ENCODE measurements around the gene TREX2. TPM values are rescaled to one million over a fixed set of nuclear protein-coding genes. Genes with fewer than 3 reads are reported as not detected.

TREX2 gene
- total and polyA plus RNA-seq, 2 of the 4 experiments (the other 2 are of a cell fraction) = 0.36 to 0.84 TPM

DNA sequence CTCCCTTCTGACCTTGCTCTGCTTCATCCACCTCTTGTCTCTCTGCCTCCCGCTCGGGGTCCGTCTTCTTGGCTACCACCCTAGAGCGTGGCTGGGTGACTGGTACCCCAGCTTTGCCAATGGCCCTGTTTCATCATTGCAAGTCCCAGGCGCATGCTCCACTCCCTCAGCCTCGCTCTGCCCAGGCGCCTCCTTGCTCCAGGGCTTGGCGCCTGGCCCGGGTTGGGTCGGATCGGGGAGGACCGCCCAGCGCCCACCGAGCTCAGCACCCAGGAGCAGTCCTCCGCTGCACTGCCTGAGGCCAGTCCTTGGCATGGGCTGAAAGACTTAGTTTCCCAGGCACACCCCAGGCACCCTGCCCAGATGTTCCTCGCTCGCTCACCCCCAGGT is 49.5 kb upstream of the TREX2 start:
- peaks cover 20% of the 10 kb centered on the region for H3K4me1 ChIP-seq (ENCODE audit: control insufficient read depth, insufficient read depth, low read length)
- H2BK15ac ChIP-seq (ENCODE audit: low read depth, low read length) = peak overlapping the region; percentile 77; the same call in 1 of the 3 replicates
- no peaks in the 10 kb centered on the region for H3K36me3 ChIP-seq (ENCODE audit: control insufficient read depth, insufficient read depth, low read length)
- intact Hi-C loops (cut with micrococcal nuclease) (loop anchor here (1.0 to 5.0 kb wide), 2 partner anchors 24 to 538 kb away; no protein-coding TSS in a partner anchor), in situ Hi-C loops (cut with MboI; ENCODE audit: low sequenced_read_pairs) (no loop called here), dilution Hi-C loops (cut with HindIII; ENCODE audit: low sequenced_read_pairs, unreplicated experiment) (no loop called here)
- no TSS peak for BruUV-seq (replicated peaks)
- H3K56ac ChIP-seq (ENCODE audit: extremely low read depth, insufficient read depth, low read length) = no peak overlapping the region
- H3K79me1 ChIP-seq (ENCODE audit: low read depth in 1 of 2, low read length in 2 of 2) = peaks cover 0 to 8% of the 10 kb centered on the region in 2 experiments; a peak in 2 of 4 replicates
- H3K14ac ChIP-seq (replicated peaks; ENCODE audit: low read depth, low read length) = peak overlapping the region; percentile 83
- ATAC-seq (ENCODE audit: low read depth) (peak; percentile 60), DNase-seq (peak; percentile 37)
- POLR2A ChIA-PET (ENCODE audit: unreplicated experiment) = no interaction called here
- peak overlapping the region; percentile 93 for H3K9ac ChIP-seq (ENCODE audit: low read depth, low read length)
- peak overlapping the region; percentile 94 for H2BK120ac ChIP-seq (ENCODE audit: low read depth, low read length)
- H4K8ac ChIP-seq (ENCODE audit: low read depth in 2 of 2, low read length in 2 of 2) = peak overlapping the region in 1 of 2 experiments; percentile 81; a peak in 3 of 4 replicates
- peak overlapping the region; percentile 70 for H3K4me3 ChIP-seq (ENCODE audit: insufficient read depth, low read depth, low read length)
- 56% methylated on average over 14 of the region's 17 CpGs; no CpG with 5 or more reads in 1 of the 2 experiments for WGBS, 2 experiments (ENCODE audit: extremely low coverage in 2 of 2, insufficient read length in 1 of 2)
- no peaks in the 10 kb centered on the region; the same call in 1 of the 2 replicates for H4K20me1 ChIP-seq (ENCODE audit: insufficient read depth, low read length)
- H3K9me3 ChIP-seq (ENCODE audit: control insufficient read depth, insufficient read depth, low read length) = no peaks in the 10 kb centered on the region; the same call in 1 of the 2 replicates
- H2BK20ac ChIP-seq (ENCODE audit: low read depth, low read length) = peak overlapping the region; percentile 90; the same call in 1 of the 2 replicates
- peak overlapping the region; percentile 92 for H2AFZ ChIP-seq (replicated peaks; ENCODE audit: low read length, poor library complexity)
- H2AK5ac ChIP-seq (ENCODE audit: low read depth, low read length) = peak overlapping the region; percentile 98
- no peaks in the 10 kb centered on the region for H3K9me1 ChIP-seq (ENCODE audit: insufficient read depth, low read length)
- peak overlapping the region; percentile 98 for H3K4ac ChIP-seq (ENCODE audit: low read depth, low read length)
- peak overlapping the region; percentile 52 for H4K5ac ChIP-seq (ENCODE audit: low read depth, low read length)
- H4K91ac ChIP-seq (ENCODE audit: insufficient read depth, low read depth, low read length) = peak overlapping the region; percentile 95
- peak overlapping the region; percentile 90 for H3K27ac ChIP-seq (ENCODE audit: insufficient read depth, low read length)
- CTCF ChIA-PET = interaction anchor here (1.5 to 2.0 kb wide), 2 partner anchors 23 to 24 kb away, joined by 7 to 10 read pairs; partner anchors contain the start of gene HAUS7
- no peaks in the 10 kb centered on the region for H3K27me3 ChIP-seq (ENCODE audit: control insufficient read depth, insufficient read depth, low read length)
- peak overlapping the region; percentile 93 for H3K23ac ChIP-seq (ENCODE audit: low read depth, low read length)
- peak overlapping the region; percentile 99 for H2AK9ac ChIP-seq (replicated peaks; ENCODE audit: low read depth, low read length, poor library complexity)
- H3K18ac ChIP-seq (ENCODE audit: low read depth, low read length) = peak overlapping the region; percentile 72
- no peak for TF ChIP-seq CHD1 (IDR thresholded peaks at IDR 0.05; ENCODE audit: low read depth, low read length)
- peak; percentile 26; the same call in 1 of the 2 replicates for TF ChIP-seq CEBPB (IDR thresholded peaks at IDR 0.05; ENCODE audit: low read depth, low read length)
- TF ChIP-seq MAZ (IDR thresholded peaks at IDR 0.05; ENCODE audit: borderline replicate concordance, low read depth, low read length) = peak; percentile 0; the same call in 1 of the 2 replicates
- peak overlapping the region; percentile 82 for H3K4me2 ChIP-seq (ENCODE audit: low read depth, low read length)
- H2BK5ac ChIP-seq (ENCODE audit: low read depth, low read length, poor library complexity, severe bottlenecking) = peak overlapping the region; percentile 66

All from IMR-90 (cell line).